Measurements from ENCODE around the gene GNB1. TPM values are rescaled to one million over a fixed set of nuclear protein-coding genes. Genes with fewer than 3 reads are reported as not detected.
A peak's percentile ranks its signal among the peaks of the same experiment; 100 is the strongest.
"Not testable (repeated sequence)": the region's sequence is repeated elsewhere in the genome, so short reads cannot be mapped to it uniquely, and the experiment has no call there.

Gene GNB1
- total RNA-seq, 1 donor from 2014 or later = 327 TPM

DNA sequence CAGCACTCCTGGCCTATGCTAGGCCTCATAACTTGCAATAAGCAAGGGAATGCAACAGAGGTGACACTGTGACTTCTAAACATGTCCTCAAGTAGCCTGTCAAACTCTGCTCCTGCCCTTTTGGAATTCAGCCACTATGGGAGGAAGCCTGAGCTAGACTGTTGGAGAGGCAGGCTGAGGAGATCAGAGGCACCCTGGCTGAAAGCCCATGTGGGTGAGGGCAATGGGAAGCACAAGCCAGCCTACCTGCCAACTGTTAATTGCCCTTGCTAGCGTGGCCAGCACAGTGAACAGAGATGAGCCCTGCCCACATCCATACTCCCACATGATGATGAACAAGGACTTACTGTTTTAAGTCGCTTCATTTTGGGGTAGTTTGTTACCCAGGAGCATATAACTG is 17.7 kb downstream of the GNB1 start:
- no peak for DNase-seq (ENCODE audit: low spot score, unreplicated experiment)
- no peaks in the 10 kb centered on the region for H3K9me3 Mint-ChIP-seq (ENCODE audit: low read depth)
- peaks cover 31% of the 10 kb centered on the region for H3K36me3 Mint-ChIP-seq (ENCODE audit: insufficient read depth)
- H3K27me3 Mint-ChIP-seq = no peaks in the 10 kb centered on the region
- peaks cover 9% of the 10 kb centered on the region for H3K4me1 Mint-ChIP-seq (ENCODE audit: low read depth)
- peak overlapping the region; percentile 79 for H3K27ac Mint-ChIP-seq
- no peak for TF ChIP-seq CTCF (IDR thresholded peaks at IDR 0.05; ENCODE audit: unreplicated experiment)
- no peak overlapping the region for H3K4me3 Mint-ChIP-seq (ENCODE audit: low read depth)

GRCh38 chr1:1872329-1872994 is 18.4 kb downstream of the GNB1 start:
- H3K9me3 Mint-ChIP-seq (ENCODE audit: low read depth) = no peaks in the 10 kb centered on the region
- peaks cover 9% of the 10 kb centered on the region for H3K4me1 Mint-ChIP-seq (ENCODE audit: low read depth)
- H3K27ac Mint-ChIP-seq = peak overlapping the region; percentile 74
- no peaks in the 10 kb centered on the region for H3K27me3 Mint-ChIP-seq
- no peak for TF ChIP-seq CTCF (IDR thresholded peaks at IDR 0.05; ENCODE audit: unreplicated experiment)
- peaks cover 28% of the 10 kb centered on the region for H3K36me3 Mint-ChIP-seq (ENCODE audit: insufficient read depth)
- no peak for DNase-seq (ENCODE audit: low spot score, unreplicated experiment)
- no peak overlapping the region for H3K4me3 Mint-ChIP-seq (ENCODE audit: low read depth)

DNA sequence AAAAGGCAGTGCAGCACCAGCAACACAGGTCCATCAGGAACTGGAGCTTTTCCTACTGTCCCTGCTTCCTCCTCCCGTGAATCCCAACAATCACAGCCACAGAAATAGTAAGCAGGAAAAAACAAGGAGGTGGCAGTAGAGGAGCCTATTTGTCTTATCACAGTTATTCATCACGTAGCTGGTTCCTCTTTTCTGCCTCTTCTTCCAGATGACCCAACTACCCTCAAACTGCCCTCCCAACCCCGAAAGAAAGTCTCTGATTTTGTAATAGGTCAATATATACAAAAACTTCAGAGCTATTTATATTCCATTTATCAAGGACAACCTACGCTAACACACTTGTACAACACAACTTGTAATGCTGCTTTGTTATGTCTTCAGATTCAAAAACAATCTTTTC is 21.4 kb downstream of the GNB1 start:
- no peaks in the 10 kb centered on the region for H3K27me3 Mint-ChIP-seq
- H3K4me3 Mint-ChIP-seq (ENCODE audit: low read depth) = no peak overlapping the region
- H3K36me3 Mint-ChIP-seq (ENCODE audit: insufficient read depth) = peaks cover 13% of the 10 kb centered on the region
- TF ChIP-seq CTCF (IDR thresholded peaks at IDR 0.05; ENCODE audit: unreplicated experiment) = no peak
- H3K27ac Mint-ChIP-seq = peak overlapping the region; percentile 79
- peaks cover 9% of the 10 kb centered on the region for H3K4me1 Mint-ChIP-seq (ENCODE audit: low read depth)
- no peak for DNase-seq (ENCODE audit: low spot score, unreplicated experiment)
- no peaks in the 10 kb centered on the region for H3K9me3 Mint-ChIP-seq (ENCODE audit: low read depth)

DNA sequence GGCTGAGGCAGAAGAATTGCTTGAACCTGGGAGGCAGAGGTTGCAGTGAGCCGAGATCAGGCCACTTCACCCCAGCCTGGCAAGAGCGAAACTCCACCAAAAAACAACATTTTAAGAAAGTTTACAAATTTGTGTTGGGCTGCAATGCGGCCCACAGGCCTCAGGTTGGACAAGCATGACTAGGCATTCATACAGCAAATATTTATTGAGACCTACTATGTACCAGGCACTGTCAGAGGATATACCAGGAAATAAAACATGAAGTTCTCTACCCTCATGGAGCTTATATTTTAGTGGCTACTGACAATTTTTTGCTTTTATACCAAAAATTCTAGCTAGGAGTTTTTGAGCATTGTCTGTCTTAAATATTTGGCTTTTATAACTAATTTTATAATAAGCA is 23.7 kb downstream of the GNB1 start:
- Mint-ChIP-seq H3K9me3 (ENCODE audit: low read depth) (no peaks in the 10 kb centered on the region), H3K4me1 (ENCODE audit: low read depth) (peaks cover 19% of the 10 kb centered on the region)

DNA sequence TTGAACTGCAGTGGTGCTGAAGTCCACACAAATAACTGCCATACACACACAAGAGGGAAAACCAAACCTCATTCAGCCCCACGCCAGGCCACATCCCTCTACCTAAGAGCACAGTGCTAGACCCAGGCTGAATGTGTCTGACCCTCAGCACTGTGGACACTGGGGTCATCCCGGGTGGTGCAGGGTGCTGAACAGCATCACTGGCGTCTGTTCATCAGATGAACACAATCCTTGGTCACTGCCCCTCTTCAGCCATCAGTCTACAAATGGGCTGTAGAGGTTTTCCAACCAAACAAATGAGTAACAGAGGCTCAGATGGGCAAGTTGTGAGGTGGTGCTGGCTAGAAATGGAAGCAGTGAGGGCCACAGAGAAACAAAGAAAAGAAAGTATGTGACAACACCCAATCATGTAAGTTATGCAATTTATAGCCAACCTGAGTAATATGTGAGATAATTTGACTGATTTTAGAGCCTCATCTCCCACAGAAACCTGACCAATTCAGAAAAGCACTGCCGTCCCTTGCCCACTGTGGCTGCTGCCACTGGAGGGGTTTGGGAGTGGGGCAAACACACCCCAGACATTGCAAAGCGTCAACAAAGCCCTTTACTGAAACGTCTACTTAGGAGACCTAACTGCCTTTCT is 27.9 kb downstream of the GNB1 start:
- Mint-ChIP-seq H3K4me3 (ENCODE audit: low read depth) (no peak overlapping the region), H3K27ac (peak overlapping the region; percentile 57), H3K36me3 (ENCODE audit: insufficient read depth) (peaks cover 4% of the 10 kb centered on the region), H3K27me3 (no peaks in the 10 kb centered on the region), H3K9me3 (ENCODE audit: low read depth) (no peaks in the 10 kb centered on the region), H3K4me1 (ENCODE audit: low read depth) (peaks cover 27% of the 10 kb centered on the region)
- TF ChIP-seq CTCF (IDR thresholded peaks at IDR 0.05; ENCODE audit: unreplicated experiment) = no peak
- no peak for DNase-seq (ENCODE audit: low spot score, unreplicated experiment)

More for the DNA sequence above, 23.7 kb downstream of the GNB1 start:
- no peaks in the 10 kb centered on the region for H3K27me3 Mint-ChIP-seq
- H3K36me3 Mint-ChIP-seq (ENCODE audit: insufficient read depth) = peaks cover 8% of the 10 kb centered on the region
- no peak overlapping the region for H3K27ac Mint-ChIP-seq
- no peak for DNase-seq (ENCODE audit: low spot score, unreplicated experiment)
- no peak for TF ChIP-seq CTCF (IDR thresholded peaks at IDR 0.05; ENCODE audit: unreplicated experiment)
- H3K4me3 Mint-ChIP-seq (ENCODE audit: low read depth) = no peak overlapping the region

DNA sequence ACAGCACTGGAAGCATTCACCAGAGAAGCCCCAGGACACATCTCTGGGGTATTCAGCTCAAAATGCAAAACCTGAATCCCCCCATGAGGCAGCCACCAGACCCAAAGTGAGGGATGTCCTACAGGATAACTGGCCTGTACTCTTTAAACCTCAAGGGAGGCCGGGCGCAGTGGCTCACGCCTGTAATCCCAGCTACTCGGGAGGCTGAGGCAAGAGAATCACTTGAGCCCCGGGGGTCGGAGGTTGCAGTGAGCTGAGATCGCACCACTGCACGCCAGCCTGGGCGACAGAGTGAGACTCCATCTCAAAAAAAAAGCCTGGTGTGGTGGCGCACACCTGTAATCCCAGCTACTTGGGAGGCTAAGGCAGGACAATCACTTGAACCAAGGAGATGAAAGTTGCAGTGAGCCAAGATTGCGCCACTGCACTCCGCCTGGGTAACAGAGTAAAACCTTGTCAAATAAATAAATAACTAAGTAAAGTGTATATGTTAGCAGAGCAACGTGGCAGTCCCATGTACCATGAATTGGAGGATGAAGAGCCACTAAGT is 29.1 kb downstream of the GNB1 start:
- not testable (repeated sequence) for H3K27ac Mint-ChIP-seq; H3K4me3 Mint-ChIP-seq (ENCODE audit: low read depth); H3K27me3 Mint-ChIP-seq; DNase-seq (ENCODE audit: low spot score, unreplicated experiment); H3K9me3 Mint-ChIP-seq (ENCODE audit: low read depth); H3K36me3 Mint-ChIP-seq (ENCODE audit: insufficient read depth)
- peaks cover 27% of the 10 kb centered on the region for H3K4me1 Mint-ChIP-seq (ENCODE audit: low read depth)

All from progenitor cell of endocrine pancreas (in vitro differentiated cells).